Endodermal cell (in vitro differentiated cells): ENCODE results near the gene RSPH9. TPM values are rescaled to one million over a fixed set of nuclear protein-coding genes. Genes with fewer than 3 reads are reported as not detected.
"Not testable (repeated sequence)": the region's sequence is repeated elsewhere in the genome, so short reads cannot be mapped to it uniquely, and the experiment has no call there.

ENCODE experiments used
- DNase-seq: peaks from one replicate; pipeline ENCODE4 v3.0.0-alpha.2; 2017
- H3K27ac ChIP-seq: 2 replicates; pipeline ENCODE4 v1.5.1; 2013; ENCODE audit warnings: mild to moderate bottlenecking, low read depth, low read length, moderate library complexity
- H3K27me3 ChIP-seq: 2 replicates; pipeline ENCODE4 v1.6.1; 2013; ENCODE audit warnings: mild to moderate bottlenecking, low read length, moderate library complexity; ENCODE audit not compliant: insufficient read depth, control insufficient read depth, poor library complexity, severe bottlenecking
- H3K36me3 ChIP-seq: 2 replicates; pipeline ENCODE4 v1.7.0; 2013; ENCODE audit warnings: mild to moderate bottlenecking, low read length, moderate library complexity; ENCODE audit not compliant: control insufficient read depth, insufficient read depth
- H3K4me1 ChIP-seq: one replicate; pipeline ENCODE4 v1.7.0; 2013; ENCODE audit warnings: low read length; ENCODE audit not compliant: control insufficient read depth, insufficient read depth
- H3K4me3 ChIP-seq: 2 replicates; pipeline ENCODE4 v1.5.1; 2013; ENCODE audit warnings: mild to moderate bottlenecking, low read length, moderate library complexity
- H3K9ac ChIP-seq: 2 replicates; pipeline ENCODE4 v1.6.1; 2013; ENCODE audit warnings: mild to moderate bottlenecking, low read length, moderate library complexity; ENCODE audit not compliant: poor library complexity, severe bottlenecking; ENCODE audit errors: extremely low read depth
- H3K9me3 ChIP-seq: 2 replicates; pipeline ENCODE4 v1.6.1; 2013; ENCODE audit warnings: mild to moderate bottlenecking, low read length, moderate library complexity; ENCODE audit not compliant: control insufficient read depth
- H3K27ac Mint-ChIP-seq: 2 replicates; pipeline ENCODE4 v1.8.0; 2020; ENCODE audit warnings: mixed read lengths
- H3K27me3 Mint-ChIP-seq: 2 replicates; pipeline ENCODE4 v1.8.0; 2021; ENCODE audit warnings: mild to moderate bottlenecking, mixed read lengths; ENCODE audit not compliant: insufficient read depth
- H3K36me3 Mint-ChIP-seq: 2 replicates; pipeline ENCODE4 v1.8.0; 2020; ENCODE audit warnings: low read depth, mixed read lengths
- H3K4me1 Mint-ChIP-seq: 2 replicates; pipeline ENCODE4 v1.8.0; 2020; ENCODE audit warnings: mixed read lengths
- H3K4me3 Mint-ChIP-seq: 2 replicates; pipeline ENCODE4 v1.8.0; 2020; ENCODE audit warnings: mild to moderate bottlenecking, moderate library complexity, mixed read lengths
- H3K9me3 Mint-ChIP-seq: 2 replicates; pipeline ENCODE4 v1.8.0; 2020; ENCODE audit warnings: mild to moderate bottlenecking, mixed read lengths
- WGBS, 2 experiments: methylation state at CpG; one replicate each; pipeline versions ENCODE4 v1.1.5 to v1.1.7; 2013; ENCODE audit warnings: missing lambda C conversion rate in 2 of 2, mixed read lengths in 1 of 2; ENCODE audit not compliant: insufficient coverage in 1 of 2, insufficient read length in 1 of 2; 5-methylcytosine and 5-hydroxymethylcytosine counted together
- total RNA-seq, 2 donors: library from RNA; stranded (reverse); fragmentation: NEBNext Ultra II Directional in 1 of 2; extraction: Animal tissue kit (Norgen Biotek cat#: 25700) in 1 of 2; gene quantifications; 2 replicates in 1 of 2; 3 replicates in 1 of 2; pipeline ENCODE4 v1.2.1, GENCODE V29; 2021
- TF ChIP-seq, protein P1 (sequence below): fragments of 200-600 bp; sonication (generic); conservative IDR thresholded peaks from 2 replicates; pipeline ENCODE4 v1.5.0; 2021; ENCODE audit warnings: antibody characterized with exemption, mild to moderate bottlenecking

Gene RSPH9
- total RNA-seq, 2 donors from 2014 or later: 0.44 to 0.64 TPM

DNA sequence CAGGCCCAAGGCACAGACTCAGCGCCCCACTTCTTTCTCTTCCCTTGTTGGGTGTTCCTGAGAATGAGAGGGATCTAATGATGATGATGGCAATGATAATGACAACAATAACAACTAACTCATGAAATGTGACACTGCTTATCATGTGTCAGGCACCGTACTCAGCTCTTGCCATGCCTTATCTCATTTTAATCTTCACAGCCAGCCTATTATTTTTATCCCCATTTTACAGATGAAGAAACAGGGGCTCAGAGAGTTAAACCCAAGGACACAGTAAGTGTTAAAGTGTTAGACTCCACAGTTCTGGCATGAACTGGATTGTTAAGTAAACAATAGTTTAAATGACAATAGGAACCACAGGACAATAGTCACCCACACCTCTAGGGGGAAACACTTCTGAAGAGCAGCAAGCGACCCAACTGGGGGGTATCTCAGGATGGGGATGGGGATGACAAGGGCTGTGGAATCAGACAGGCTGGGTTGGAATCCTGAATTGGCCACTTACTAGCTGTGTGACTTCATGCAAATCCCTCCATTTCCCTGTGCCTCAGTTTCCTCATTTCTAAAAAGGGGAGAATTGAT is 12.5 kb downstream of the RSPH9 start:
- Mint-ChIP-seq H3K4me1 (peaks cover 5% of the 10 kb centered on the region), H3K27me3 (peaks cover 7% of the 10 kb centered on the region), H3K27ac (no peak overlapping the region), H3K9me3 (peaks cover 23% of the 10 kb centered on the region), H3K36me3 (peaks cover 16% of the 10 kb centered on the region), H3K4me3 (no peak overlapping the region)
- Histone ChIP-seq H3K36me3 (no peaks in the 10 kb centered on the region), H3K9me3 (peaks cover 8% of the 10 kb centered on the region), H3K27me3 (no peaks in the 10 kb centered on the region), H3K4me1 (no peaks in the 10 kb centered on the region), H3K4me3 (no peak overlapping the region), H3K27ac (no peak overlapping the region), H3K9ac (no peak overlapping the region)
- no peak for DNase-seq
- TF ChIP-seq, protein P1, sequence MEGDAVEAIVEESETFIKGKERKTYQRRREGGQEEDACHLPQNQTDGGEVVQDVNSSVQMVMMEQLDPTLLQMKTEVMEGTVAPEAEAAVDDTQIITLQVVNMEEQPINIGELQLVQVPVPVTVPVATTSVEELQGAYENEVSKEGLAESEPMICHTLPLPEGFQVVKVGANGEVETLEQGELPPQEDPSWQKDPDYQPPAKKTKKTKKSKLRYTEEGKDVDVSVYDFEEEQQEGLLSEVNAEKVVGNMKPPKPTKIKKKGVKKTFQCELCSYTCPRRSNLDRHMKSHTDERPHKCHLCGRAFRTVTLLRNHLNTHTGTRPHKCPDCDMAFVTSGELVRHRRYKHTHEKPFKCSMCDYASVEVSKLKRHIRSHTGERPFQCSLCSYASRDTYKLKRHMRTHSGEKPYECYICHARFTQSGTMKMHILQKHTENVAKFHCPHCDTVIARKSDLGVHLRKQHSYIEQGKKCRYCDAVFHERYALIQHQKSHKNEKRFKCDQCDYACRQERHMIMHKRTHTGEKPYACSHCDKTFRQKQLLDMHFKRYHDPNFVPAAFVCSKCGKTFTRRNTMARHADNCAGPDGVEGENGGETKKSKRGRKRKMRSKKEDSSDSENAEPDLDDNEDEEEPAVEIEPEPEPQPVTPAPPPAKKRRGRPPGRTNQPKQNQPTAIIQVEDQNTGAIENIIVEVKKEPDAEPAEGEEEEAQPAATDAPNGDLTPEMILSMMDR: peak; percentile 32
- 98 to 100% methylated on average over 1 to 3 of the region's 3 CpGs for WGBS, 2 experiments

DNA sequence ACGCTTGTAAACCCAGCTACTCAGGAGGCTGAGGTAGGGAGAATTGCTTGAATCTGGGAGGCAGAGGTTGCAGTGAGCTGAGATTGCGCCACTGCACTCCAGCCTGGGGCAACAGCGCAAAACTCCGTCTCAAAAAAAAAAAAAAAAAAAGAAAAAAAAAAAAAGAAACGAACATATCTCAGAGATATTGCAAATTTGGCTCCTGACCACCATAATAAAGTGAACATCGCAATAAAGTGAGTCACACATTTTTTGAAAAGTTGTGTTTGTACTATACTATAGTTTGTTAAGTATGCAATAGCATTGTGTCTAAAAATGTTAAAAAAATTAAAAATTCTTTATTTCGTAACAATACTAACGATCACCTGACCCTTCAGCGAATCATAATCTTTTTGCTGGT is 13.3 kb downstream of the RSPH9 start:
- Mint-ChIP-seq H3K4me1 (peaks cover 5% of the 10 kb centered on the region), H3K27ac (no peak overlapping the region), H3K36me3 (peaks cover 16% of the 10 kb centered on the region)

DNA sequence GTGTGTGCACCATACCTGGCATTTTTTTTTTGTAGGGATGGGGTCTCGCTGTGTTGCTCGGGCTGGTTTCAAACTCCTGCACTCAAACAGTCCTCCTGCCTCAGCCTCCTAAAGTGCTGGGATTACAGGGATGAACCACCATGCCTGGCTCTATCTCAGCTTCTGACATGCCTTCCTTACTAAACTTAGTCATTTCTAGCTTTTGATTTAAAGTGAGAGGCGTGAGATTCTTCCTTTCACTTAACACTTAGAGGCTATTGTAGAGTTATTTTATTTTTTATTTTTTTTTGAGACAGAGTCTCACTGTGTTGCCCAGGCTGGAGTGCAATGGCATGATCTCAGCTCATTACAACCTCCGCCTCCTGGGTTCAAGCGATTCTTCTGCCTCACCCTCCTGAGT is 18.1 kb downstream of the RSPH9 start:
- not testable (repeated sequence) for H3K9me3 ChIP-seq, H3K4me3 ChIP-seq, H3K27me3 Mint-ChIP-seq, H3K27me3 ChIP-seq, H3K27ac ChIP-seq, H3K36me3 ChIP-seq, H3K27ac Mint-ChIP-seq, H3K4me3 Mint-ChIP-seq, H3K9ac ChIP-seq, DNase-seq, H3K4me1 ChIP-seq
- WGBS, 2 experiments: 87 to 98% methylated on average over 4 to 5 of the region's 5 CpGs
- peaks cover 15% of the 10 kb centered on the region for H3K4me1 Mint-ChIP-seq
- peaks cover 12% of the 10 kb centered on the region for H3K36me3 Mint-ChIP-seq
- H3K9me3 Mint-ChIP-seq: peaks cover 23% of the 10 kb centered on the region

More for the DNA sequence above, 13.3 kb downstream of the RSPH9 start:
- Histone ChIP-seq H3K36me3 (no peaks in the 10 kb centered on the region), H3K9me3 (peaks cover 8% of the 10 kb centered on the region), H3K9ac (no peak overlapping the region), H3K27me3 (no peaks in the 10 kb centered on the region), H3K4me1 (no peaks in the 10 kb centered on the region), H3K27ac (no peak overlapping the region), H3K4me3 (no peak overlapping the region)
- H3K9me3 Mint-ChIP-seq: peaks cover 23% of the 10 kb centered on the region
- peaks cover 7% of the 10 kb centered on the region for H3K27me3 Mint-ChIP-seq
- TF ChIP-seq, protein P1: no peak
- H3K4me3 Mint-ChIP-seq: no peak overlapping the region
- WGBS, 2 experiments: 93 to 99% methylated on average over 4 to 8 of the region's 9 CpGs
- no peak for DNase-seq

DNA sequence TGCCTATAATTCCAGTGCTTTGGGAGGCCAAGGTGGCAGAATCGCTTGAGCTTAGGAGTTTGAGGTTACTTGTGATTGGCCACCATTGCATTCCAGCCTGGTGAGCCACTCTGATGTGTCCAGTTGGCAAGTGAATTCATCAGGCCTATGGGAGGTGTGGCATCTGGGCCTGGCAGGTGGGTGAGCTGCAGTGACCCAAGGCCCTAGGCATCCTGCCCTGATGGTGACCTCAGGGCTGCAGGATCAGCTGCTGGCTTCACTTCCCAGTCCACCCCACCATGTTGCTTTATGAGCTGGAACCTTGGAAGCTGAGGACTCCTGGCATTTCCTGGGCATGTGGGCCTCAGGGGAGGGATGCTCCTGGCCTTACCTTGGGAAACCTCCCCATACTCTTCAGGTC is 20.5 kb downstream of the RSPH9 start:
- peaks cover 2% of the 10 kb centered on the region for H3K36me3 ChIP-seq
- 84 to 89% methylated on average over 1 of the region's 1 CpG for WGBS, 2 experiments
- H3K9me3 Mint-ChIP-seq: peaks cover 14% of the 10 kb centered on the region
- H3K4me3 ChIP-seq: no peak overlapping the region
- H3K36me3 Mint-ChIP-seq: peaks cover 10% of the 10 kb centered on the region
- peaks cover 8% of the 10 kb centered on the region for H3K9me3 ChIP-seq
- H3K4me3 Mint-ChIP-seq: no peak overlapping the region
- peaks cover 18% of the 10 kb centered on the region for H3K4me1 ChIP-seq
- H3K9ac ChIP-seq: no peak overlapping the region
- H3K27ac ChIP-seq: no peak overlapping the region
- H3K27me3 ChIP-seq: no peaks in the 10 kb centered on the region
- peaks cover 36% of the 10 kb centered on the region for H3K4me1 Mint-ChIP-seq
- no peak overlapping the region for H3K27ac Mint-ChIP-seq
- TF ChIP-seq, protein P1: no peak
- no peak for DNase-seq
- H3K27me3 Mint-ChIP-seq: peaks cover 2% of the 10 kb centered on the region
